ENCODE measurements around the gene EGFL8. TPM values are rescaled to one million over a fixed set of nuclear protein-coding genes. Genes with fewer than 3 reads are reported as not detected.
A peak's percentile ranks its signal among the peaks of the same experiment; 100 is the strongest.

The EGFL8 gene
- total and polyA plus RNA-seq, 9 of the 15 experiments (the other 6 are each of a cell fraction or from before 2014, with no cell fraction given) = 2.2 to 47.4 (median 14.2) TPM

- TF ChIP-seq CUX1 (CRISPR knock-in tag; IDR thresholded peaks at IDR 0.05) (no peak), KDM1A (IDR thresholded peaks at IDR 0.05) (no peak), MEF2D (tag; conservative IDR thresholded peaks at IDR 0.05; ENCODE audit: low read depth) (peak; percentile 39; the same call in 1 of the 2 replicates), HNRNPUL1 (IDR thresholded peaks at IDR 0.05; ENCODE audit: low read length) (no peak), ZNF57 (CRISPR knock-in tag; IDR thresholded peaks at IDR 0.05) (no peak), RBM22 (IDR thresholded peaks at IDR 0.05; ENCODE audit: low read depth, low read length, poor library complexity, severe bottlenecking) (peak; percentile 73), LEF1 (IDR thresholded peaks at IDR 0.05) (peak; percentile 83), ZNF121 (CRISPR knock-in tag; conservative IDR thresholded peaks at IDR 0.05) (no peak), E2F3 (CRISPR knock-in tag; IDR thresholded peaks at IDR 0.05) (no peak), CSDE1 (IDR thresholded peaks at IDR 0.05) (peak in 1 of 2 experiments; percentile 76; a peak in 2 of 4 replicates), HNRNPLL (IDR thresholded peaks at IDR 0.05; ENCODE audit: low read depth, low read length, poor library complexity, severe bottlenecking) (peak; percentile 74), ZNF561 (CRISPR knock-in tag; conservative IDR thresholded peaks at IDR 0.05) (no peak), CAMTA2 (CRISPR knock-in tag; conservative IDR thresholded peaks at IDR 0.05) (no peak), TEAD4 (IDR thresholded peaks at IDR 0.05; ENCODE audit: low read length) (no peak; the same call in 1 of the 2 replicates), TEAD4 (CRISPR knock-in tag; IDR thresholded peaks at IDR 0.05; ENCODE audit: borderline replicate concordance) (0 out of 2 replicates have a peak, but pooled peaks have one; percentile 7), TRIM24 (IDR thresholded peaks at IDR 0.05) (peak; percentile 53 to 81)
- TF ChIP-seq, protein P1, sequence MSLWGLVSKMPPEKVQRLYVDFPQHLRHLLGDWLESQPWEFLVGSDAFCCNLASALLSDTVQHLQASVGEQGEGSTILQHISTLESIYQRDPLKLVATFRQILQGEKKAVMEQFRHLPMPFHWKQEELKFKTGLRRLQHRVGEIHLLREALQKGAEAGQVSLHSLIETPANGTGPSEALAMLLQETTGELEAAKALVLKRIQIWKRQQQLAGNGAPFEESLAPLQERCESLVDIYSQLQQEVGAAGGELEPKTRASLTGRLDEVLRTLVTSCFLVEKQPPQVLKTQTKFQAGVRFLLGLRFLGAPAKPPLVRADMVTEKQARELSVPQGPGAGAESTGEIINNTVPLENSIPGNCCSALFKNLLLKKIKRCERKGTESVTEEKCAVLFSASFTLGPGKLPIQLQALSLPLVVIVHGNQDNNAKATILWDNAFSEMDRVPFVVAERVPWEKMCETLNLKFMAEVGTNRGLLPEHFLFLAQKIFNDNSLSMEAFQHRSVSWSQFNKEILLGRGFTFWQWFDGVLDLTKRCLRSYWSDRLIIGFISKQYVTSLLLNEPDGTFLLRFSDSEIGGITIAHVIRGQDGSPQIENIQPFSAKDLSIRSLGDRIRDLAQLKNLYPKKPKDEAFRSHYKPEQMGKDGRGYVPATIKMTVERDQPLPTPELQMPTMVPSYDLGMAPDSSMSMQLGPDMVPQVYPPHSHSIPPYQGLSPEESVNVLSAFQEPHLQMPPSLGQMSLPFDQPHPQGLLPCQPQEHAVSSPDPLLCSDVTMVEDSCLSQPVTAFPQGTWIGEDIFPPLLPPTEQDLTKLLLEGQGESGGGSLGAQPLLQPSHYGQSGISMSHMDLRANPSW (CRISPR knock-in tag; IDR thresholded peaks at IDR 0.05) = peak; percentile 90; the same call in 1 of the 2 replicates
- TF ChIP-seq, protein P2, sequence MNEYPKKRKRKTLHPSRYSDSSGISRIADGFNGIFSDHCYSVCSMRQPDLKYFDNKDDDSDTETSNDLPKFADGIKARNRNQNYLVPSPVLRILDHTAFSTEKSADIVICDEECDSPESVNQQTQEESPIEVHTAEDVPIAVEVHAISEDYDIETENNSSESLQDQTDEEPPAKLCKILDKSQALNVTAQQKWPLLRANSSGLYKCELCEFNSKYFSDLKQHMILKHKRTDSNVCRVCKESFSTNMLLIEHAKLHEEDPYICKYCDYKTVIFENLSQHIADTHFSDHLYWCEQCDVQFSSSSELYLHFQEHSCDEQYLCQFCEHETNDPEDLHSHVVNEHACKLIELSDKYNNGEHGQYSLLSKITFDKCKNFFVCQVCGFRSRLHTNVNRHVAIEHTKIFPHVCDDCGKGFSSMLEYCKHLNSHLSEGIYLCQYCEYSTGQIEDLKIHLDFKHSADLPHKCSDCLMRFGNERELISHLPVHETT (CRISPR knock-in tag; conservative IDR thresholded peaks at IDR 0.05 in 1 of 2, IDR thresholded peaks at IDR 0.05 in 1 of 2) = 0 out of 4 replicates have a peak, but pooled peaks of 1 of the 2 experiments have one; percentile 32
These were observed 10.6 kb upstream of the EGFL8 start, which contains the start of gene PPT2 (continued) for GRCh38 chr6:32153564-32154513.

Measured in K562 (cell line).